Body of pancreas (tissue), 4 donors: ENCODE results near the gene ADRB1.

Experiments
- POLR2A ChIP-seq, 3 donors: fragments of 450-650 bp; IDR thresholded peaks; one replicate each; pipeline ENCODE4 v1.6.1; 2016; ENCODE audit warnings: antibody characterized with exemption in 3 of 3, mild to moderate bottlenecking in 2 of 3
- TF ChIP-seq, protein P1 (sequence below), 7 experiments: fragments of 450-650 bp in 4 of 7; fragments of 200-600 bp in 3 of 7; sonication (generic) in 3 of 7; IDR thresholded peaks; one replicate each; pipeline ENCODE4 v1.5.1; 2016 to 2019; ENCODE audit warnings: antibody characterized with exemption in 7 of 7

DNA sequence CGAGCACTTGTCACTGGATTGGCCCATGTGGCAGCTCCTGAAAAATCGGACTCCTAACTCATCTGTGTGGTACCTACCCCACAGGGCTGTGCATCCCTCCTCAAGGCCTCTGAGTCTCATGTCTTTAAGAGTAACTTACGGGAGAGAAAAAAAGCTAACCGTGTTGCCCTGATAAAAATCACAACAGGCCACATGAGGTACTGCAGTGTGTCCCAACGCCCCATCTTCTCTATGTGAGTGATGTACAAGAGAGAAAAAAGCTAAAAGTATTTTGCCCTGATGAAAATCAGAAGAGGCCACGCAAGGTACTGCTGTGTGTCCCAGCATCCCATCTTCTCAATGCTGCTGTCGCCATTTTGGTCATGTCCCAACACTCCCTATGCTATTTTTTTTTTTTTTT is 41.2 kb upstream of the ADRB1 start:
- TF ChIP-seq, protein P1, sequence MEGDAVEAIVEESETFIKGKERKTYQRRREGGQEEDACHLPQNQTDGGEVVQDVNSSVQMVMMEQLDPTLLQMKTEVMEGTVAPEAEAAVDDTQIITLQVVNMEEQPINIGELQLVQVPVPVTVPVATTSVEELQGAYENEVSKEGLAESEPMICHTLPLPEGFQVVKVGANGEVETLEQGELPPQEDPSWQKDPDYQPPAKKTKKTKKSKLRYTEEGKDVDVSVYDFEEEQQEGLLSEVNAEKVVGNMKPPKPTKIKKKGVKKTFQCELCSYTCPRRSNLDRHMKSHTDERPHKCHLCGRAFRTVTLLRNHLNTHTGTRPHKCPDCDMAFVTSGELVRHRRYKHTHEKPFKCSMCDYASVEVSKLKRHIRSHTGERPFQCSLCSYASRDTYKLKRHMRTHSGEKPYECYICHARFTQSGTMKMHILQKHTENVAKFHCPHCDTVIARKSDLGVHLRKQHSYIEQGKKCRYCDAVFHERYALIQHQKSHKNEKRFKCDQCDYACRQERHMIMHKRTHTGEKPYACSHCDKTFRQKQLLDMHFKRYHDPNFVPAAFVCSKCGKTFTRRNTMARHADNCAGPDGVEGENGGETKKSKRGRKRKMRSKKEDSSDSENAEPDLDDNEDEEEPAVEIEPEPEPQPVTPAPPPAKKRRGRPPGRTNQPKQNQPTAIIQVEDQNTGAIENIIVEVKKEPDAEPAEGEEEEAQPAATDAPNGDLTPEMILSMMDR (IDR thresholded peaks at IDR 0.05), result no peak
- TF ChIP-seq POLR2A (IDR thresholded peaks at IDR 0.05), result no peak
